ENCODE data around the gene OAS1. TPM values are rescaled to one million over a fixed set of nuclear protein-coding genes. Genes with fewer than 3 reads are reported as not detected.

Gene OAS1
- total RNA-seq, 1 donor from 2014 or later: not detected

GRCh38 chr12:112898380-112898779 lies 8.4 kb upstream of the OAS1 start:
- Mint-ChIP-seq H3K4me3 (no peak overlapping the region), H3K27me3 (ENCODE audit: low read depth) (peaks cover 43% of the 10 kb centered on the region), H3K4me1 (no peaks in the 10 kb centered on the region), H3K27ac (ENCODE audit: unreplicated experiment) (no peak overlapping the region), H3K36me3 (ENCODE audit: low read depth) (peaks cover 2% of the 10 kb centered on the region), H3K9me3 (peaks cover 2% of the 10 kb centered on the region)
- TF ChIP-seq CTCF (conservative IDR thresholded peaks at IDR 0.05): no peak
- DNase-seq (ENCODE audit: low read depth, low spot score): no peak

GRCh38 chr12:112900298-112901145 lies 6.2 kb upstream of the OAS1 start:
- DNase-seq (ENCODE audit: low read depth, low spot score): peak; percentile 11
- Mint-ChIP-seq H3K4me3 (no peak overlapping the region), H3K9me3 (peaks cover 6% of the 10 kb centered on the region)

GRCh38 chr12:112901271-112901670 lies 5.5 kb upstream of the OAS1 start:
- no peak for DNase-seq (ENCODE audit: low read depth, low spot score)
- Mint-ChIP-seq H3K9me3 (peaks cover 6% of the 10 kb centered on the region), H3K27me3 (ENCODE audit: low read depth) (peaks cover 37% of the 10 kb centered on the region), H3K27ac (ENCODE audit: unreplicated experiment) (no peak overlapping the region), H3K4me1 (no peaks in the 10 kb centered on the region), H3K36me3 (ENCODE audit: low read depth) (peaks cover 2% of the 10 kb centered on the region), H3K4me3 (no peak overlapping the region)
- no peak for TF ChIP-seq CTCF (conservative IDR thresholded peaks at IDR 0.05)

More at GRCh38 chr12:112900298-112901145, 6.2 kb upstream of the OAS1 start:
- peaks cover 2% of the 10 kb centered on the region for H3K36me3 Mint-ChIP-seq (ENCODE audit: low read depth)
- H3K4me1 Mint-ChIP-seq: no peaks in the 10 kb centered on the region
- H3K27ac Mint-ChIP-seq (ENCODE audit: unreplicated experiment): no peak overlapping the region
- TF ChIP-seq CTCF (conservative IDR thresholded peaks at IDR 0.05): peak; percentile 73
- peaks cover 42% of the 10 kb centered on the region for H3K27me3 Mint-ChIP-seq (ENCODE audit: low read depth)

- no peak for DNase-seq (ENCODE audit: low read depth, low spot score)
- no peak overlapping the region for H3K4me3 Mint-ChIP-seq
Observed at GRCh38 chr12:112904571-112904970, 2.2 kb upstream of the OAS1 start.

GRCh38 chr12:112905451-112906089 lies 1.2 kb upstream of the OAS1 start:
- TF ChIP-seq CTCF (conservative IDR thresholded peaks at IDR 0.05): no peak
- peaks cover 7% of the 10 kb centered on the region for H3K9me3 Mint-ChIP-seq
- peaks cover 8% of the 10 kb centered on the region for H3K4me1 Mint-ChIP-seq
- peaks cover 3% of the 10 kb centered on the region for H3K36me3 Mint-ChIP-seq (ENCODE audit: low read depth)
- H3K27ac Mint-ChIP-seq (ENCODE audit: unreplicated experiment): no peak overlapping the region
- no peak overlapping the region for H3K4me3 Mint-ChIP-seq
- H3K27me3 Mint-ChIP-seq (ENCODE audit: low read depth): peaks cover 38% of the 10 kb centered on the region
- DNase-seq (ENCODE audit: low read depth, low spot score): no peak

More at GRCh38 chr12:112904571-112904970, 2.2 kb upstream of the OAS1 start:
- TF ChIP-seq CTCF (conservative IDR thresholded peaks at IDR 0.05): no peak
- H3K27ac Mint-ChIP-seq (ENCODE audit: unreplicated experiment): no peak overlapping the region
- peaks cover 2% of the 10 kb centered on the region for H3K36me3 Mint-ChIP-seq (ENCODE audit: low read depth)
- peaks cover 32% of the 10 kb centered on the region for H3K27me3 Mint-ChIP-seq (ENCODE audit: low read depth)
- H3K9me3 Mint-ChIP-seq: peaks cover 6% of the 10 kb centered on the region
- H3K4me1 Mint-ChIP-seq: peaks cover 8% of the 10 kb centered on the region
